Measurements from ENCODE around the gene TMCO4. TPM values are rescaled to one million over a fixed set of nuclear protein-coding genes. Genes with fewer than 3 reads are reported as not detected.

TMCO4 gene
- total RNA-seq, 2 experiments from 2014 or later = 13.0 to 13.2 TPM

GRCh38 chr1:19759740-19760089, 40.0 kb downstream of the TMCO4 start:
- ChIA-PET CTCF (no interaction called here), POLR2A (no interaction called here)

DNA sequence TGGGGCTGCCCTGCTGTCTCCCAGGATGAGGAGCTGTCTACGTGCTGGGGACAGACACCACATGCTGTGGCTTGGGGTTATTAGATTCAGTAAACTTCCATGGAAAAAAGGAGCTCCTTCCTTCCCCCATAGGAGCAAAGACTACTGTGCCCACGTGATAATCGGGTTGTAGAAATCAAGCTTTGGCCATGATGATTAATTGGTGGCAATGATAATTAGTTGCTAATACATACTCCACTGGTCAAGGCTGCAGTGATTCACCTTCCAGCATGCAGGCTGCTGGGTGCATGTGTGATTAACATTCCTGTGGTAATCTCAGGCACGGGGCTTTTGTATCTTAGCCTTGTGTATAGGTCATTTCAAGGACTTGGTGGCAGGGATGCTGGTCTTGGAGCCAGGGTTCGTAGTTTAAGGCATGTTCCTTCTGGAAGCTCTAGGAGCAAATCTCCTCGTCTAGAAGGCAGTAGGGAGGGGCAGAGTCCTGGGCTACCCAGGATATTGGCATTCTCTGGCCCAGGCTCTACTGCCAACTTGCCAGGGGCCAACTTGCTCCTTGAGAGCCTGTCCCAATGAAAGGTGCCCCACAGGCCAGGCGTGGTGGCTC, 41.4 kb downstream of the TMCO4 start:
- POLR2A ChIA-PET = no interaction called here
- CTCF ChIA-PET = interaction anchor here (0.9 kb wide), 1 partner anchor 125 kb away, joined by 3 read pairs; no protein-coding TSS in a partner anchor

DNA sequence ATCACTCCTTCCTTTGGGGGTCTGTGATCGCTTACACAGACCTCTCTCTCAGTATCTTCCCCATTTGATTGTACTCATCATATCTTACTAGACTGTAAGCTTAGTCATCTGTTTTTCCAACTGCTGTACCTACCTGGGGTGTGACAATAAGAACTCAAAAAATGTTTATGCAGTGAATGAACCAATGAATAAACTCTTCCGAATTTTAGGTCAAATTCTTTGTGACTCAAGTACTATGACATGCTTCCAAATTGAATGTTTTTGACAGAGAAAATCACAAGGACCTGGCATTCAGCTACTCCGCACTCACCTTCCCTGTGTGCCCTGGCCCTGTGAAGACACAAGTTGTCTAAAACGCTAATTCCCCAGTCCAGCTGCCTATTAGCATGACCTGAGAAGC, 42.1 kb downstream of the TMCO4 start:
- CTCF ChIA-PET = interaction anchor here (0.9 kb wide), 1 partner anchor 126 kb away, joined by 3 read pairs; no protein-coding TSS in a partner anchor
- POLR2A ChIA-PET = no interaction called here

GRCh38 chr1:19756480-19756879, 43.2 kb downstream of the TMCO4 start:
- POLR2A ChIA-PET = no interaction called here
- CTCF ChIA-PET = no interaction called here

DNA sequence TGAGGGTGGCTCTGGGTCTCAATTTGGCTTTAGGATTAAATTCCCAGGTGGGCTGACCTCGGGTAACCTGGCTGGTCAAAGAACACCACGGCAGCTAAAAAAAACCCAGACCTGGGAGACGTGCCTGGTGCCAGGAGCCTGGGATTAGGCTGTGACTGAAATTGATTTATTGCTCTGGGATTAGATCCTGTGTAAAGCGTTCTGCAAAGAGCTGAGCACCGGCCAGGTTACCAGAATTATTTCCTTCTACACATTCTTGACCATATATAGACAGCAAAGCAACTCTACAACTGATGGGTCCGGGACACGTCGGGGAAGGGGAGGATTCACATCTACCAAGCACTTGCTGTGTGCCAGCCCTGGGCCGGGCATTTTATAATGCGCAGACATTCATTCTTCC, 45.2 kb downstream of the TMCO4 start:
- ChIA-PET CTCF (no interaction called here), POLR2A (no interaction called here)

- ChIA-PET CTCF (interaction anchor here (1.1 kb wide), 1 partner anchor 11 kb away, joined by 3 read pairs; no protein-coding TSS in a partner anchor), POLR2A (no interaction called here)
Observed at GRCh38 chr1:19752083-19752696, 47.5 kb downstream of the TMCO4 start.

- ChIA-PET CTCF (no interaction called here), POLR2A (no interaction called here)
Observed at GRCh38 chr1:19750882-19751276, 48.8 kb downstream of the TMCO4 start.

- CTCF ChIA-PET = interaction anchor here (0.6 kb wide), 1 partner anchor 42 kb away, joined by 3 read pairs; no protein-coding TSS in a partner anchor
- POLR2A ChIA-PET = no interaction called here
Observed at GRCh38 chr1:19750101-19750881, 49.4 kb downstream of the TMCO4 start.

DNA sequence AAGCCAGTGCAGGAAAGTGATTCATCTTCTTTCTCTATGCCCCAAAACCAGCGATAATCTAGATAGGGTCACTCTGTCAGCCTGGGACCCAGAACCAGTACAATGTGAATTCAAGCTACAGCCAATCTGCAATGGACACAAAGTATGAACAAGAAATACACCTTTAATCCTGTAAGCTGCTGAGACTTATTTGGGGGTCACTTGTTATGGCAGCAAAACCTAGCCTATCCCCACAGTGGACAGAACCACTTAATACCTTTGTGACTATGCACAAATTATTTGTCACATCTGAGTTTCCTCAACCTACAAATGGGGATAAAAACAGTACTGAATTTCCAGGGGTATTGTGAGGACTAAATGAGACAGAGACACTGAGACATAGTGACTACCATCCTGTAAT, 50.0 kb downstream of the TMCO4 start:
- POLR2A ChIA-PET = no interaction called here
- CTCF ChIA-PET = interaction anchor here (0.6 kb wide), 1 partner anchor 43 kb away, joined by 3 read pairs; no protein-coding TSS in a partner anchor

GRCh38 chr1:19747761-19748160, 52.0 kb downstream of the TMCO4 start:
- ChIA-PET CTCF (no interaction called here), POLR2A (no interaction called here)

GRCh38 chr1:19744886-19745285, 54.8 kb downstream of the TMCO4 start:
- ChIA-PET CTCF (no interaction called here), POLR2A (no interaction called here)

DNA sequence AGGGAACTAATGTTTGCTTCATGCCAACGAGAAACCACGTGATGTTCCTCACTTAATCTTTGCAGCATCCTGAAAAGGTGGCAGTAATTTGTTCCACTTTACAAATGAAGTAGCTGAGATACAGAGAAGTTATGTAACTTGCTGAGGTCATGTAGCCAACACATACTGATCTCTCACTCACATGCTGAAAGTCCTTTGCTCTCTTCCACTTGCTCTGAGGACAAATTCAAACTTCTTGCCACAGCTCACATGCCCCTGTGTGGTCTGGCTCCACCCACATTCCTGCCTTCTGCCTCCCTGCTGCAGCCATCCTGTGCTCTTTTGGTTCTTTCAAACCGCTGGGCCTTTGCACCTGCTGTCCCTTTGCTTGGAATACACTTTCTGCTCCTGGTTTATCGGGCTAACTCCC, 55.4 kb downstream of the TMCO4 start:
- ChIA-PET POLR2A (no interaction called here), CTCF (no interaction called here)

DNA sequence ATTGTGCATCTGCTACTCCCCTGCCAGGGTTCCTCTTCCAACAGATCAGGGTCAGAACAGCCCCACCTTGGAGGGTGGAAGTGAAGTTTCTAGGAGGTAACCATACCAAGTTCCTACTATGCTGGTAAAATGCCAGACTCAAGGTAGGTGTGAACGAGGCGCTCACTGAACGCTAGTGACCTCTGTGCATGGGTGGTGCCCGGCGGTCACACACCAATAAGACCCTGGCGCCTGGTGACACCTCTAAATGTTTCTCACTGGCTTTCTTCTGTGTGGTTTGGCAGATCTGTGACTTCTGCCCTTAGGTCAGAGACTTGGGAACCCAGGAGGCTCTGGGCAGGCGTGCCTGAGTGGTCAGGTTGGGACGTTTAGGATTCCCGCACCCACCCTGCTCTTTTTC, 55.9 kb downstream of the TMCO4 start:
- CTCF ChIA-PET = no interaction called here
- POLR2A ChIA-PET = no interaction called here

- ChIA-PET POLR2A (no interaction called here), CTCF (no interaction called here)
Observed at GRCh38 chr1:19743180-19743579, 56.5 kb downstream of the TMCO4 start.

GRCh38 chr1:19739628-19740027, 60.1 kb downstream of the TMCO4 start:
- POLR2A ChIA-PET = no interaction called here
- CTCF ChIA-PET = no interaction called here

DNA sequence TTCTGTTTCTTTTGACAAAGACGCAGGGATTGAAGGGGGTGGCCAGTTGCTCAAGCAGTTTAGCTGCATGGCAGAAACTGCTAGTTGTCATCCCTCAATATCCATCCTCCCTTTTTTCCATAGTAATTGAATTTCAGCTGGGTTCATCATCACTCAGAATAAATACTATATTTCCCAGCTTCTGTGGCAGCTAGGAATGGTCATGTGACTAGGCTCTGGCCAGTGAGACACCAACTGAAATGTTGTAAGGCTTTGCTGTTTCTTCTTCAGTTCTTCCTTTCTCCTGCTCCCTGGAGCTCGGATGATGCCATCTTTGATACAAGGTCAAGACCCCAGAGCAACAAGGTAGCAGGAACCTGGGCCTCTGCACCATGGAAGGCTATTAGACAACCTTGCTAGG, 61.0 kb downstream of the TMCO4 start:
- POLR2A ChIA-PET = no interaction called here
- CTCF ChIA-PET = no interaction called here

DNA sequence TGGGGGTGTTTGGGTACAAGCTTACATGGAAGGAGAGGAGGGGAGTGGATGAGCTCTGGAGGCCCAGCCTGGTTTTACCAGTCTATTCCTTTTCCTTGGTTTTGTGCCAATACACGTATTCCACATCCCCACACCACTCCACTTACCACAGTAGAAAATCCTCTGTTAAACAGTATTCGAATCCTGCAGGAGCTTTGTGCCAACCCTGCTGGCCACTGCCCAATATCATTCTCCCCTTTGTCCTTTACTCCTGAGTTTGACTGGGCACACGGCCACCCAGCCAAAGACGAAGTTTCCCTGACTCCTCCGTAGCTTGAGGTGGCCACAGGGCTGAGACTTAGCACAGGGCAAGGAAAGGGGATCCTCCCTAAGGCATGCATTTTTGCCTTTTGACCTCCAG, 61.6 kb downstream of the TMCO4 start:
- CTCF ChIA-PET = no interaction called here
- POLR2A ChIA-PET = no interaction called here

GRCh38 chr1:19737104-19737825, 62.5 kb downstream of the TMCO4 start:
- POLR2A ChIA-PET = no interaction called here
- CTCF ChIA-PET = no interaction called here

DNA sequence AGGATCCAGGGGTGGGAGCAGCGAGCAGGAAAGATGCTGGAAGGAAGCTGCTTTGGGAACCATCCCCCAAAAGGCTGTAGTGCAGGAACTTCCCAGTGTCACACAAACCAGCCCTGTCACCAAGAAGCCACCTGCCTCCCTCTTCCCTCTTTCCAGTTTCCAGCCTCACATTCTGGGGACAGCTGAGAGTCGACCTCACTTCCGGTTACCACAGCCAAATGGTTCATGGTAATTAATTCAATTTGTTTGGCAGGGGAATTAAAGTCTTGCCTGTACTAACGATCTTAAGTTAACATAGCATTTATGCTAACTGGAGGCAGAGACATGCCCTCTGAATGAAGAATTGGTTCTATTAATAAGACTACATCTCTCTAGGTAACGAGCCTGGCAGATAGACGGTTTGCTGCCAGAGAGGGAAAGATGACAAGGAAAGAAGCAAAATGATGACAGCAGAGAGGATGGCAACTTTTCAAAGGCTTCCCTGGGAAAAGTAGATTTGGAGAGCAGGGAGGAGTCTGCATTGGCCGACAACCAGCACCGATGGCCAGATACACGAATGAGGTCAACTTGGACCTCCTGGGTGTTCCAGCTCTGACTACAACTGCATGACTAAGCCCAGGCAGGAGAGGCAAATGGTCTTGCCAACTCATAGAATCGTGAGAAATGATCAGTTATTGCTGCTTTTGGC, 64.1 kb downstream of the TMCO4 start:
- ChIA-PET POLR2A (no interaction called here), CTCF (interaction anchor here (0.6 kb wide), 1 partner anchor 84 kb away, joined by 3 read pairs; no protein-coding TSS in a partner anchor)

DNA sequence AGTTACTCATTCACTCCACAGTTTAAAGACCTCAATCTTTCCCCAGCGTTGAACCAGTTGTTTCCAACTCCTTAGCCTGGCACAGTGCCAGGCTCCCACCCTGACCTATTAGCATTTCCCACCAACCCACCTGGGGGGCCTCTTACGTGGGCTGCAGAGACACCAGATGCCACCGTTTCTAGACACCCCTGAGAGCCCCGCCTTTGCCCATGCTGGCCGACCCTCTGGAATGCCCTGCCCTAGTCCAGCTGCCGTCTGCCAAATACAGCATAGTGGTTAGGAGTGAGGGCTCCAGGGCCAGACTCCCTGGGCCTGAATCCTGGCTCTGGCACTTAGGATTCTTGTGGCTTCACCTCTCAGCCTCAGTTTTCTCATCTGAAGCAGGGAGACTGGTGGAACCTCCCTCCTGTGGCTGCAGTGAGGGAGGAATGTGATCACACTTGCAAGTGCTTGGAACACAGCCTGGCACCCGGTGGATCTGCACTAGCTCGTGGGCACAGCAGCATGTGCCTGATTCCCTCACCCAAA, 65.2 kb downstream of the TMCO4 start:
- POLR2A ChIA-PET = no interaction called here
- CTCF ChIA-PET = interaction anchor here (0.6 to 1.0 kb wide), 2 partner anchors 19 to 86 kb away, joined by 3 read pairs; no protein-coding TSS in a partner anchor
